ENCODE results near the gene EFHC1.
"Not testable (repeated sequence)": the region's sequence is repeated elsewhere in the genome, so short reads cannot be mapped to it uniquely, and the experiment has no call there.

The EFHC1 gene

DNA sequence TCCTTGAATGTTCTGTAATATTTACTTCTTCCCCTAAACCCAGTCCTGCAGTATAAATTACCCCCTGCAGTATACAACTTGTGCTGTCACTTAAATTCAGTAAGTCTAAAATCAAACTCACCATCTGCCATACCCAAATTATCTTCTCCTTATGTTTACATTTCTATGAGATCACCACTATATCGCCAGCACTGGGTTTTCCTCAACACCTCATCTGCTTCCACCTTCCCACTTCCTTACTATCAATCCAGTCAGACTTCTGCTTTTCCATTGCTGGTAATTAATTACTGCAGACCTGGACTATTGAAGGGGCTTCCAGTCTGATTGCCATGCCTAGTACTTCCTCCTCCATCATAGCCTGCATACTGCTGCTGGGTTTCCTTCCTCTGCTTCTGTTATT lies 15.2 kb downstream of the EFHC1 start:
- no peak for DNase-seq (ENCODE audit: low read depth in 2 of 2)

DNA sequence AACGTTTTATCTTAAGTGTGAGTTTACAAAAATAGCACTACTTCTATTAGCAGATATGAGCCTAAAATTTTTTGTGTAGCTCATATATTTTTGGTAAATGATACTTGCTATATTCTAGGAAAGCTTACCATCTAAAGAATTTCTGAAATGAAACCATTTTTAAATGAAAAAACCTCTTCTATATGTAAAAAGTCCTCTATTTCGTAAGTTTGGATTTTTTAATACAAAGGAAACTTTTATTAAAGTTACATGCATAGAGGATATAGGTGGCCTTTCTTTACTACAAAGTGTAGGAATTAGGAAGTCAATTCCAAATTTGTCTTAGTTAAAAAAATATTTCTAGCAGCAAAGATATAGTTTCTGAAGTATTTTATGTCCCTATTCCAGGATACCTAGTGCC lies 18.8 kb downstream of the EFHC1 start:
- DNase-seq (ENCODE audit: low read depth in 2 of 2) = no peak

GRCh38 chr6:52454556-52454955 lies 34.4 kb downstream of the EFHC1 start:
- no peak for DNase-seq (ENCODE audit: low read depth in 2 of 2)

DNA sequence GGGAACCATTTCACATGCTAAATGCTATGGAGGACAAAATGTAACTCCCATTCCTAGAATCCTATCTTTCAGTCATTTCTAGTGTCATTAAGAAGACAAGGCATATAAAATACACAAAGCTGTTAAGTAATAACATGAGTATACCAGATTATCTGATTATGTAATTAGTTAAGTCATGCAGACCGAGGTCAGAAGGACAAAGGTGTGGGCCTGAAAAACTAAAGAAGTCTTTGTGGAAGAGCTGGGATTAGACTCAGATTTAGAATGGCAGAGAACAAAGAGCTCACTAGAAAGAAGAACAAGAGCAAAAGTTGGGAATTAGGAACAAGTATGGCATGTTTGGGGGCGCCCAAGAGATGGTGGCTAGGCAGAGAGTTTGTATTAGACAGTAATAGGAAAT lies 37.0 kb downstream of the EFHC1 start:
- DNase-seq (ENCODE audit: low read depth in 2 of 2) = no peak

- DNase-seq (ENCODE audit: low read depth in 2 of 2) = not testable (repeated sequence)
Measured at GRCh38 chr6:52461194-52461593, 41.1 kb downstream of the EFHC1 start.

DNA sequence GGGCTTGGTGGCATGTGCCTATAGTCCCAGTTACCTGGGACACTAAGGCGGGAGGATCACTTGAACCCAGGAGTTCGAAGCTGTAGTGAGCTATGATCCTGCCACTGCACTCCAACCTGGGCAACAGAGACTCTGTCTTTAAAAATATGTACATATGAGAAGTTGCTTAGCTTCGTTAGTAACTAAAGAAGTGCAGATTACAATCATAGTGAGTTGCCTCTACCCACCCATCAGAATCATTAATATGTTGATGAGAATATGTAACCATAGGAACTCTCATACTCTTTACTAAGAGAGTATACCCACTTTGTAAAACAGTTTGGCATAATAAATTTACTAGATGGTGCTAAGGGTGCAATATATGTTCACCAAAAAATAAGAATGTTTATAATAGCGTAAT lies 54.0 kb downstream of the EFHC1 start:
- DNase-seq (ENCODE audit: low read depth in 2 of 2) = no peak

DNA sequence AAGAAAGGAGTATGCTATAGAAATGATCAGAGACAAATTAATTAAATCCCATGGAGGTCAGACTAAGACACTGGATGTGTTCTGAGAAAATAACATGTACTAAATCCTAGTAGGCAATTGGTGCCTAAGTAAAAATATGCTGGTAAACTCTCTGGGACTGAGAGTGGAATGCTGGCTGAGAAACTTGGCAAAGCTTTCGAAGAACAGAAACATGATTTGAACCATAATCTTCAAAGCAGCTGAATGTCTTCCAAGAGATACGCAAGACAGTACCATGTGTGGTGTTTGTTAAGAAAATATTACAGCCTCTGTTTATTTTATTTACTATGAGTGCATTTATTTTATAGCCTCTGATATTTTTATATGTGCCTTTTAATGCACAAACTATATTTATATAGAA lies 55.2 kb downstream of the EFHC1 start:
- DNase-seq (ENCODE audit: low read depth in 2 of 2) = no peak

DNA sequence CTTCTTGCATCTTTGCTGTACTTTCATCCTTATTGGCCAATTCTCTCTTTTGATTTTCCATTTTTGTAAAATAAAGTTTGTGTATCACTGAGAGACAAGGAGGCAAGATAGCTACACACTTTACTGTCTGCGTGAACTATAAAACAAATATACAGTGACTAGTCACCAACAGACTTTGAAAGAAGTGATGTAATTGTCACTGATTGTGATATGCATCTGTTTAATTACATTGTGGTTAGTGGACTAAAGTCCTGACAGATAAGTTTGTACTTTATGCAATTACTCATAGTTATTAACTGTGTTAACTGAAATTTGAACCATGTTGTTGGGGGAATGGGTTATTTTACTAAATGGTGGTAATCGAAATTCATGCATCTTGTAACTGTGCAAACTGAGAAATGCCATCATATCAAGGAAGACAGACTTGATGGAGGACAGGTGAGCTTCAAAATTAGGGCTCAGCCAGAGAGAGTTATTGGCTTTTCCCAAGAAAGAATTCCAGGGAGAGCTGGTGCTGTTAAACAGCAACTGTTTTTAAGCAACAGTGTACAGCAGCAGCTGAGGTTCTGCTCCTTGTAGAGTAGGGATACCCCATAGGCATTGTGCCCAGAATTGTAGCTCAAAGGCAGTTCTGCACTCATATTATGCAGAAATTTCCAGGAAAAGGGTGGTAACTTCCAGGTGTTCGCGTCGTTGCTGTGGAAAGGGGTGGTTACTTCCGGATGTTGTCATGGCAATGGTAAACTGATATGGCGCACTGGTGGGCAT lies 62.9 kb downstream of the EFHC1 start:
- no peak for DNase-seq (ENCODE audit: low read depth in 2 of 2)

DNA sequence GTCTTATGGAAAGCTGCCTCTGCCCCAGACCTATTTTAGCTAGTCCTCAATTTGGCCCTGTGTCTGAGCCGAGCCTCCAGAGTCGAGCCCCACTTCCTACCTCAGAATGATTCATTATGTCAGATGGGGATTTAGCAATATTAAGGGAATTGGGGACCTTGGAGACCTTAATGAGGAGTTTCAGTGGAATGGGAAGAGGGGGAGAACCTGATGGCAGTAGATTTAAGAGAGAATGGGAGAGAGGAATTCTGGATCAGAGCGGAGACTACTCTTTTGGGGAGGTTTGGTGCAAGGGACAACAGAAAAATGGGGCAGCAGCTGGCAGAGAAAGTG lies 63.5 kb downstream of the EFHC1 start:
- no peak for DNase-seq (ENCODE audit: low read depth in 2 of 2)

DNA sequence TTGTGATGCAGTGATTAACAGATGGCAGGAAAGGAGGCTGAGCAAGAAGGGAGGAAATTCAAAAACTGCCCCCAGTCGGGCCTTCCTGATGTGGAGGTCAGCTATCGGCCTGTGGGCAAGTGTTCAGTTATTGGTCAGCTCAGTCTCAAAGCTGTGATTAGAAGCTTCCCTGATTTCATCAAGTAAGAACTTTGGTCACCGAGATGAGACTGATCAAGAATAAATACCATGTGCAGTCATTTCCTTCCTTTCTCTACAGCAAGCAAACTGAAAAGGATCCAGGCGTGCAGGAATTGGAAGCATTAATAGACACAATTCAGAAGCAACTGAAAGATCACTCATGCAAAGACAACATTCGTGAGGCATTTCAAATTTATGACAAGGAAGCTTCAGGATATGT lies 69.7 kb downstream of the EFHC1 start:
- no peak for DNase-seq (ENCODE audit: low read depth in 2 of 2)

DNA sequence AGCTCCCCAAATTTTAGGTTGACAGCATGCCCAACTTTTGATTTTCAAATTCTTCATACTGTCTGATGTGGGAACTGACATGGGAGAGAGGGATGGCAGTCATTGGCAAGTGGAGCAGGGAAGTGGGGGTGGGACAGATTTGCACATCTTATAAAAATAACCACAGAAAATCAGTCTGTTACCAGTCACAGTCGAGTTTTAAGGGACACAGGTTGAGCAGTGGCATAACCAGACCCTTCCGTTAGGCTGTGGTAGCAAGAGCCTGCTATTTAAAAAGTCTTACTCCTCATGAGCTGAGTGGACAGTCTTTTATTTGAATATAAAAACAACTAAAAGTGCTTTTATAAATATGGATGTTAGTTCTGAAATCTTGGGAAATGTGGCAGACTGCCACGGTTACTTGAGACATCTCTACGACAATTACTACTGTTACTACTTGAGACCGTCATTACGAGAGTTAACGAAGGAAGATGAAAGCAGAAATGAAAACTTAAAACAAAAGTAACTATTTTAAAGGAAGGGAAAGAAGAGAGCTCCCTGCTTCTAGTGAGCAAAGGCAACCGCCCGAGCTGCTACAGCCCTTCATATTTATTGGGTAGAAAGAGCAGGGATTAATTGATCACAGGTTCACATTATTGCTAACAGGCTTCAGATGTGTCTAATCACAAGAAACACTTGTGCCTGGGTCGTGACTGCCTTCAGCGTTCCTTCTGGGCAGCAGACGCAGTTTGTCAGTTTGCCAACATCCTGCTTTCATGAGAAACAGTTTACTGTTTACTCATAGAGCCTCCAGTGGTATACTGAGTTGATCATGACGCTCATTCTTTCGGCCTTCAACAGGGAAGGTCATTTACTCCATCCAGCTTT lies 71.3 kb downstream of the EFHC1 start:
- no peak for DNase-seq (ENCODE audit: low read depth in 2 of 2)

DNA sequence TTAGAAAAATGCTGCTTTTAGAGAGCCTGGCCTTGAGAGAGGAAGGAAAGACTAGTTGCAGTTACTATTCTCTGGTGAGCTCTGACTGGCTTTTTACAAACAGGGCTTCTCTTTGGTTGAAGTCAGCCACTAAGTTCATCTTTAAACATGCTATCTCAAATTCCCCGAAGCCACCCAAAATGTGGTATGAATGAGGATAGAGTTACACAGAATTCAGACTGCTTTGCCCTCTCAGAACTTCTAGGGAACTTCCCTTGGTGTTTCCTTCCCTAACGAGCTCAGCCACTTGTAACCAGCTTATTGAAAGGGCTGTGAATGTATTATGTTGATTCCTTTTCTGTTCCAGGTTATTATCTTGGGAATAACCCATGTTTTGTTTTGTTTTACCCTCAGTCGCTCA lies 73.5 kb downstream of the EFHC1 start:
- DNase-seq (ENCODE audit: low read depth in 2 of 2) = no peak

GRCh38 chr6:52494298-52495072 lies 74.3 kb downstream of the EFHC1 start:
- no peak for DNase-seq (ENCODE audit: low read depth in 2 of 2)

DNA sequence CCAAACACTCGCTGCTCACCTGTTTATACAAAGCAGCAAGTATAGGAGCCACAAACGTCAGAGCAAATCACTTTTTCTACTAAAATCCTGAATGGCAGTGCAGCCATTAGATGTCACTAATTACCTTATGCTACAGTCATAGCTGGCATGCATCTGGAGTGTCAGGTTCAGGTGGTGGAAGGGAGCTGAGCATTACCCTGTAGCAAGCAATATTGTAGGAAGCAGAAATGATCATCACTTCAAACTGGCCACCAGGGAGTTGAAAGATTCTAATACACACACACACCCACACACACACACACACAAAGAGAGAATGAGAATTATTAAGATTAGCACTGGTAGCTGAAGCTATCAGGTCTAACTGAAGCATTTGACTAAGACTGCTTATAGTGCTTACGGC lies 75.8 kb downstream of the EFHC1 start:
- DNase-seq (ENCODE audit: low read depth in 2 of 2) = no peak

GRCh38 chr6:52496631-52497030 lies 76.5 kb downstream of the EFHC1 start:
- no peak for DNase-seq (ENCODE audit: low read depth in 2 of 2)

GRCh38 chr6:52497652-52498408 lies 77.7 kb downstream of the EFHC1 start:
- no peak for DNase-seq (ENCODE audit: low read depth in 2 of 2)

- DNase-seq (ENCODE audit: low read depth in 2 of 2) = no peak
Measured at GRCh38 chr6:52498538-52499017, 78.4 kb downstream of the EFHC1 start.

DNA sequence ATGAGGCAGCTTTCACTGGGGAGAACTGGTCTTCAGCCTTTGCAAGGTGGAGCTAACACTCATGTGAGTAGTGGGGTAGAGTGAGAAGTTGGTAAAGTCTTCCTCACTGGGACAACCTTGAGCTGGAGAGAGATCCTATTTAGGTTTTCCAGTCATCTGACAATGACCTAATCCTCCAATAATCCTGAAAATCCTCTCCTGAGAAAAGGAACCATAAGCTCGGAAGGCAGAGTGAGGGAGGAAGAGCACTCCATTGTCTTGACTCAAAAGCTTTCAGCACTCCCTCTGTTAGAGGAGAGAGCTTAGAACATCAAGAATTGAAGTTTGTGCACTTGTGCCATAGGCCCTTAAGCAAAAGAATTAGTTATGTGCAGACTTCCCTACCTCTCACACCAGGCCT lies 78.9 kb downstream of the EFHC1 start:
- DNase-seq (ENCODE audit: low read depth in 2 of 2) = peak in 1 of 2 experiments; percentile 37

DNA sequence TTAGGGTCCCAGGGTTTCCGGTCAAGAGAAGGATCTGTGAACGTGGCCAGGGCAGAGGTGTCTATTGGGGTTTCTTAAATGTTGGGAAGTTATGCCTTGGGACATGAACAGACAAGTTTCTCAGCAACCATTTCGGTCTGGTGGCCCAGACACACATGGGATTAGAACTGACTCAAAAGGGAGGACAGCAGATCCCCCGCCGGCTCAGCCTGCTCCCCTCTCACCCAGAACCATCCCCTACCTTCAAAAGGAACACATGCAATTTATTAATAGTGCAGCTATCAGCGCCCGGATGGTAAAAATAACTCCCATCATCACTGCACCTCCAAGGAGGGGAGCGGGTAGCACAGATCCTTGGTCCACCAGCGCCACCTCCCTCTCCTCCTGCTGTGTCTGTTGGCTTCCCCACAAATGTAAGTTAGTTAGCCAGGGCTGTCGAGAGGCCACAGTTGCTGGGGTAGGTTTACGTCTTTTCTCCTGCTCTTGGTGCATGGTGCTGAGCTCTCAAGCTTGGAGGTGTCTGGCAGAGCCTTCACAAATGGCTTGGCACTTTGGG lies 79.6 kb downstream of the EFHC1 start:
- DNase-seq (ENCODE audit: low read depth in 2 of 2) = no peak

- DNase-seq (ENCODE audit: low read depth in 2 of 2) = no peak
Measured at GRCh38 chr6:52500238-52501129, 80.3 kb downstream of the EFHC1 start.
